Activated CD4-positive, alpha-beta T cell treated with anti-CD3 and anti-CD28 coated beads for 48 hours (primary cell): Measurements from ENCODE around the gene ARHGAP20.
A peak's percentile ranks its signal among the peaks of the same experiment; 100 is the strongest.

Experiments used
- DNase-seq: peaks from one replicate; pipeline ENCODE4 v3.0.0-alpha.2; 2020

ARHGAP20 gene

DNA sequence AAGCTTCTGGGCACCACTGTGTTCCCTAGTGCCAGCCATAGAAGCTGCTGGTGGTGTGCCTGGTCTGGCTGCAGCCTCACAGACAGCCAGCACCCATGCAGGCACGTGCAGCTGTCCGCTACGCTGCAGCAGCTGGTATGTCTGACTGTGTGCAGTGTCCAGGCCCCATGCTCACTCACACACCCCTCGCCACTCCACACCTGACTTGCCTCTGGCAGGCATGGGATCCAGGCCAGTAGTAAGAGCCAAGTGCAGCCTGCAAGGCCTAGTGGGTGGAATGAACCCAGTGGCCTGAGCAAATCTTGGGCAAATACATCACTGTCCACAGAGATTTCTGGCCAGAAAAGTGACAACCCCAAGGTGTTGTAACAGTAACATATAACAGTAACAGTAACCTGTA, 111.9 kb downstream of the ARHGAP20 start:
- DNase-seq: no peak

DNA sequence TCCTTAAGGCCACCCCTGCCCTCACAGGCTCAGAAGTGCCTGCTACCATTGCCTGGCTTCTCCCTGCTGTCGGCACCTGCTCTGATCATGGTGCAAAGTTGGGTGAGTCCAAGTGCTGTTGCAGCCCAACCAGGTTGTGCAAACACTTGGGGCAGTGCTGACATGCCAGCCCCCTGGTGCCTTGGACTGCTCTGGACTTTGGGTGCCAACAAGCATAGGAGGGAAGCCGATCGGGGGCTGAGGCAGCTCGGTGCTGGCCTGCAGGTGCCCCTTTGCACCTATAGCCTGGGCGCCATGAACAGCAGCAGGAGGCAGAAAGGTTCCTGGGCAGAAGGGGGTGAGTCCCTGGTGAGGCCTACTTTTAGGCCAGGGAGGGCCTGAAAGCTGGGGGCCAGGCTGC, 113.0 kb downstream of the ARHGAP20 start:
- no peak for DNase-seq

DNA sequence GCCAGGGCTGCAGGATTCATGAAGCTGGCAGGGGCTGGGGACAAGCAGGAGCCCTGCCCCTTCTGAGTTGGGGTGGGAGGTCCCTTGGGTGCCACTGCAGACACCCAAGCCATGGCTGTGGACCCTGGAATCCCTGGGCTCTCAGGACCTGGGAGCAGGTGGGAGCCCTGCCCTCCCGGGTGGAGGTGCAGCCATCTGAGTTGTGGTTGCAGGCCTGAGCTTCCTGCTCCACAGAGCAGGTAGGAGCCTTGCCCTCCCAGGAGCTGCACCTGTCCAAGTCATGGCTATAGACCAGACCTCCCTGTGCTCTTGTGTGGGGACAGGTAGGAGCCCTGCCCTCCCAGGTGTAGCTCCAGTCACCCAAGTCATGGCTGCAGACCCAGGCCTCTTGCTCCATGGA, 113.5 kb downstream of the ARHGAP20 start:
- DNase-seq: no peak

DNA sequence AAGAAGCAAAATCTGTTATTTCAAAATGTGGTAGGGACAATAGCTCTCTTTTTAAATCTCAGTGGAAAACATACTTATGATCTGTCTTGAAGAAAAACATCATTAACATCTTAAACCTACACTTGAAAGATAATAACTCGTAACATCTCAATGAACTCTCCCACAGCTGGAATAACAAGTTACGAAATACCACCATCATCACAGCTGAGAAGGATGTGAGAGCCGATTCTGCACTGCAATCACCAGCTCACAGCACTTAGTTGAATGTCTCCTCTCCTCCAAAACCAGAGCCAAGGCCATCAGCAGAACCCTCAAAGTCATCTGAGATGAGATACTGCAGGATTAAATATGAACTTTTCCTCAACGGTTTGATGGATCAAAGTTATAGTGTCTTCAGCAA, 124.3 kb downstream of the ARHGAP20 start:
- no peak for DNase-seq

DNA sequence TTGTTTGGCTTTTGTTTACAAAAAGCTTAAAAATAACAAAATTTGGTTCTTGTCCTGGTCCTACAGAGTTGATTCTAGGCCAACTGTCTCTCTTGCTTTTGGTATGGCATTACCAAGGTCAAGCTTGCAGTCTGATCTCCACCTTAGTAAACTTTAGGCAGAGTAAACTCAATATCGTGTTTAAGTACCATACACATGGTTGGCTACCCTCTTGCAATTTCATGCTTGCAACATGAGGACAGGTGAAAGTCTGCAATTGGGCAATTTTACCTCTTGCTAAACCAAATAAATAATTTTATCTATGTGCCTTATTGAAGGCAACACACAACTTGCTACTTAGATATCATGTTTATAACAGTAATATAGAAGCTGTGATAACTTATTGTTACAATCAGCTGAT, 125.1 kb downstream of the ARHGAP20 start:
- DNase-seq: no peak

DNA sequence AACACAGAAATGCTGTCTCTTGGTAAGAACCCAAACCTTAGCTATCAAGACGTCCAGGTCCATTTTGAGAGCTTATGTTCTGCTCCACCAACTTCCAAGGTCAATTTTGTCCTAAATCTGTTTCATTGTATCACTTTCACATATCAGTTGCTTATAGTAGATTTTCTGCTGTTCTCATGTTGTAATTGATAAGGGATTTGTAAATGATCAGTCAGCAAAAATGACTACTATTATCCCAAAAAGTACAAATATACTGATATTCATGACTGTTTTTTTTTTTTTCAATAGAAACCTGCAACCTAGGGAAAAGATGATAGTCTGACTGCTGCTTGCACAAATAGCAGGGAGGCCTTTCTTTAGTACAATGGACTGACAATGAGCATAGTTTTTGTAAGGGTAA, 128.1 kb downstream of the ARHGAP20 start:
- DNase-seq: no peak

DNA sequence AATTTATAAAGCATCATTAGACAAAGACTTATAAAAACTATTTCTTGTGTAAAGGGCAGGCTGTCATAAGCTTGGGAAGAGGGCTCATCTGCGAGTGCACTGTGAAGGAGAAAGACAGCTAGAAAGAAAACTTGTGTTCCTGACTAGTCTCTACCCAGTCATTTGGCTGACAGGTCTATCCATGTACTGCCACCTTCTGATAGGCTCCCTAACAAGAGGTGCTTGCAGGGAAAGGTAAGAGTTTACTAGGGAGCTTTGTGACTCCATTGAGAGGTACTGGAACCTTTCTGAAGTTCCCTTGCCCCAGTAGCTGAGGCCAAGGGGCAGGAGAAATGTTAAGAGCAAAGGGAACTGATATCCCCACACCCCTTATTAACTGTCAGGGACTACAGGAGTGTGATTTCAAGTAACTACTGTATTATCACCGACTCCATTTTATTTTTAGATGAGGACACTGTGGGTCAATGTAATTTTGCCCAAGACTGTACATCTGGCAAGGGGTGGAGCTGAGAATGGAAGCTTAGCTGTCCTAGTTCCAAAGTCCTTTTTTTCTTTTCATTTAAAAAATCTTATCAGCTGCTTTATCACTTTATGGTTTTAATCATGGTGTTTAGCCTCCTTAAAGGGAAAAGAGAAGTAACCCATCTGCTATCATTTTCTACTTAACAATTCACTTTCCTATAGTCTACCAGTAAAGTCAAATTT, 129.4 kb downstream of the ARHGAP20 start:
- DNase-seq: no peak

DNA sequence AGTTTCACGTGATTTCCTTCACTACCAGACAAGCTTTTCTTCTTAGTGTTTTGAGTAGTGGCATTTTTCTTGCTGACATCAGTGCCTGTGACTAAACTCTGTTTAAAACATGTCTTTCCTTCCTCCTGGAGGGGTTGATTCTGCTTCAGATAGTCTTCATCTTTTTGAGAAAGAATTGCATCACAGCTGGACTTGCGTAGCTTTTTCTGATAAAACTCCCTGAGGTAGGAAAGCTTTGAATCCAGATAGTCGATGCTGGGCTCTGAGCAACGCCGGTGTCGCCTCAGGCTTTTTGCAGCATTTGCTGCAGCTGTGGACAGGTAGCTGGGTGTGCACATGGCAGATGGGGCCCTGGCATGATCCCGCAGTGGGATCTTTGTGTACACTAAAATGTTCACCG, 131.7 kb downstream of the ARHGAP20 start:
- DNase-seq: no peak

DNA sequence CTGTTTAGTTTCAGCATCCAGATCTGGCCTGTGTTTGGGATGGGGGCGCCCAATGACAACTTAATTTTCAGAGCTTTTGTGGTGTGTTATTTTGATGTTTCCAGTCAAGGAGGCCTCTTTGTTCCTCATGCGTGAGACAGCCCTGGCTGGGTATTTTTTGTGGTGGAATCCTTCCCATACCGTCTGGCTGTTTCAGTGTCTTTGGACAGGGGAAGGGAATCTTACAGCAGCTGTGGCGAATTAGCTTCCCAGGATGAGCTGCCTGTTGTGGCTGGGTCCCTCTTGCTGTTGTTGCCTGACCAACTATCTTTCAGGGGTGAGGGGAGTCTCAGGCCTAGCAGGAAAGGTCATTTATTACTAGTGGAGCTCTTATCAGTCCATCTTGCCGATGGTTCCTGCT, 138.8 kb downstream of the ARHGAP20 start:
- no peak for DNase-seq

DNA sequence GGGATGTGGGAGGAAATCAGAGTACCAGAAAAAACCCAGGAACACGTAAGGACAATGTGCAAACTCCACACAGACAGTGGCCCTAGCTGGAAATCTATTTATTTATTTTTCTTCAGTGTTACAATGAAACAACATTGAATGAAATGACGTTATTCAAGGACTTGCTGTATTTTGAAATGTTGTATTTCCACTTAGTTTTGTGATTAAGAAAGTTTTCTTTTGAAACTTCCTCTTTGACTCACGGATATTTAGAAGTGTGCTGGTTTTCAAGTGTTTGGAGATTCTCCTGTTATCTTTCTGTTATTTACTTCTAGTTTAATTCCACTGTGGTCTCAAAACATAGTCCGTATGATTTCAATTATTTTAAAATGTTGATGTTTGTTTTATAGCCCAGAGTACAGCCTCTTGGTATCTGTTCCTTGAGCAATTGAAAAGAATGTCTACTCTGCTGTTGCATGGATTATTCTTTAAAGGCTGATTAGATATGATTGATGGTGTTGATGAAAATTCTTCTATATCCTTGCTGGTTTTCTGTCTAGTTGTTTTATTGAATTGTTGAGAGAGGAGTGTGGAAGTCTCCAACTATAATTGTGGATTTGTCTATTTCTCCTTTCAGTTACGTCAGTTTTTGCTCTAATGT, 141.0 kb downstream of the ARHGAP20 start:
- DNase-seq: no peak

DNA sequence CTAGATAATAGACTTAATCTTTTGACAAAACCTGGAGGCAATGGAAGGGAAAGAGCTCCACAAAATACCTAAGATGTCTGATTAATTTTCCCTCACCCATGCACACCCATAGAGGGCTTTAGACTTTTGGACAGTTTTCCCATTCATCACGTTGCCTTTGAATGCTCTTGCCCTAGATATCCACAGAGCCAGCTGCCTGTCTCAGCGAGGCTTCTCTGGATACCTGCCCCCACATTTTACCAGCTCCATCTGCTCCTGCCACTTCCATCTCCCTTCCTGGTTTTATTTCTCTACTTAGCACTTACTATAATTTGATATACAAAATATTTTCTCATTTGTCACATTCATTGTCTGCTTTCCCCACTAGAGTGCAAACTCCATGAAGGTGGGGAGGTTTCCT, 145.7 kb downstream of the ARHGAP20 start:
- no peak for DNase-seq

DNA sequence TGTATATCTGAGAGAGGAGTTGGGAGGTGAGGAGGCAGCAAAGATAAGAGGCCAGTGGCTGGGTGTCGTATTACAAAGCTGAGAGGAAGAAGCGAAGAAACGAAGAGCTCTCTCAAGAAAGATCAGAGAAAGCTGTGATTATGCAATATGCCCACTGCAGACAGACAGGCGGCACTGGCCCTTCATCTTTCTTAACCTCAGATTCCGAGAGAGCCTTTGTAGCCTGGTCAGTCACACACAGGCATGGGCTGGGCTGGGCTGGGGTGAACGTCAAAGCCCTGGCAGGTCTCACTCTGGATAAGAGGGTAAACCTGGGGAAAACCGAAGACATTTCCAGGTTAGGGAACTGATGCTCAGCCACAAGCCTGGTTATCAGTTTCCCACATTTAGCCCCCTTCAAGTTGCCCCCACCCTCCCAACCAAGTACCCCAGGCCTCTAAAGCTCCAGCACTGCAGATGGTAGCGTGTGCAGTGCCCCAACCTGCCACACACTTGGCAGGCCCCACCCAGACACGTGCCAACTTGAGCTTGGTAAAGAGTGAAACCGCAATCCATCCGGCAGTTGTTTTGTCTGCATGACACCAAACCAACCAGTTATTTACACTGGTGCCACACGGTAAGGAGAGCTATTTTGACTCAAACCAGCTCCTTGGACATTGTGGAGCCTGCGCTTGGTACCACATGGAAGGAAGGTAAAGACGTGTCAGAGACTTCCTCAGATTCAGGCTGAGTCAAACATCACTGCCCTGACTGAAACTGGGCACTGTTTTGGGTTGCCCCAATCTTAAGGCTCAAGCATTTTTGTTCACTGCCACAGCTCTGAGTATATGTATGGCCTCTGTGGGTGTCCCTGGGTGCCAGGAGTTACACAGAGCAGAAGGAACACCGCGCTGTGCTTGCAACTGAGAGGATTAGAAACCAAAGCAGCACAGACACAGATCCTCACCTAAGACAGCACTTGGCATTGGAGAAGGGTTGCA, 146.6 kb downstream of the ARHGAP20 start:
- DNase-seq: no peak

DNA sequence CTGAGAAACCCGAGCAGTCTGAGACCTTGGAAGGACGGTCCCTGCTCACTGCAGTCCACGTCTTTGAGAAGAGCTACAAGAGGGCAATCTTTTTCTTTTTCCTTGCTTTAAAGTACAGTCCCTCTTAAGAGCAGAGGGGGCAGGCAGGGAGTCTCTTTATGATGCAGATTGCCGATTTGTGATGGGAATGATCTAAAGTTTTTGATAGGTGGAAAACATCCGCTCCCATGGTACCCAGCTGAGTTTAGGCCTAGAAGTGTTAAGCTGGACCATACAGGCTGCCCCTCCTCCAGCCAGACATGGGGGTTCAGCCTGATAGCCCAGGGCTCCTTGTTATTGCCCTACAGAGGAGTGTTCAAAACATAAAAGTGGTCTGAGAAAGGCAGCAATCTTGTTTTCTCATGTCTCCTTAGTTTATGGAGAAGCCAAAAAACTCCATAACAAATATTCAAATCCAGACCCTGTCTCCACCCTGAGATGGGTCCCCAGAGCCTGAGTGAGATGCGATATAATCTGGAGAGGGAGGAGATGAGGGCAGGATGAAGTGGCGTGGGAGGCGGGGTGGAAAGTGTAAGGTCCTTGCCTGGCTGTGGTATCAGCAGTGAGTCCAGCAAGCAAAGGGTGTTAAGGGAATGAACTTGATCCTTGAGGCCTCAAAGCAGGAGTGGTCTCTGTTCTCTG, 147.4 kb downstream of the ARHGAP20 start:
- DNase-seq: no peak

DNA sequence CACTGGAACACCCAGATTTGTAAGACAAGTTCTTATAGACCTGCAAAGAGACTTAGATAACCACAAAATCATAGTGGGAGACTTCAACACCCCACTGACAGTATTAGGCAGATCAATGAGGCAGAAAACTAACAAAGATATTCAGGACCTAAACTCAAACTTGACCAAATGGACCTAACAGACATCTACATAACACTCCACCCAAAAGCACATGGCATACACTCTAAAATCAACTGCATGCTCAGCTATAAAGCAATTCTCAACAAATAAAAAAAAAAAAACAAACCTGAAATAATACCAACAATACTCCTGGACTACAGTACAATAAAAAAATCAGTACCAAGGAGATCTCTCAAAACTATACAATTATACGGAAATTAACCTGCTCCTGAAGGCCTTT, 167.5 kb downstream of the ARHGAP20 start:
- no peak for DNase-seq

DNA sequence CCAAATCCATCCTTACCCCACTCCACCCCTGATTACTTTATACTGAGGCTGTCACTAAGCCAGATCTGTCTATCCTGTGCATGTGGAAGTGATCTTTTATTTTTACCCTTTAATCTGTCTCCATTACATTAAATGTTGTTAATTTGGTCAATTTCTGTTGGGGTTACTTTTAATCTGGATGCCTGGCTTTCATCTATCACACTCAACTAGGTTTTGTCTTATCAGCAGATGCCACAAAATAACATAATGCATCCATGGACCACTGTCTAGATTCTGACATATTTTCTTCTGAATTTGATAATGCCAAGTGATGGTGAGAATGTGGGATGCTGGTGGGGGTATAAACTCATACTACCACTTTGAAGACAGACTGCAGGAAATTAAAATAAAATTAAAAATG, 174.1 kb downstream of the ARHGAP20 start:
- DNase-seq: no peak

DNA sequence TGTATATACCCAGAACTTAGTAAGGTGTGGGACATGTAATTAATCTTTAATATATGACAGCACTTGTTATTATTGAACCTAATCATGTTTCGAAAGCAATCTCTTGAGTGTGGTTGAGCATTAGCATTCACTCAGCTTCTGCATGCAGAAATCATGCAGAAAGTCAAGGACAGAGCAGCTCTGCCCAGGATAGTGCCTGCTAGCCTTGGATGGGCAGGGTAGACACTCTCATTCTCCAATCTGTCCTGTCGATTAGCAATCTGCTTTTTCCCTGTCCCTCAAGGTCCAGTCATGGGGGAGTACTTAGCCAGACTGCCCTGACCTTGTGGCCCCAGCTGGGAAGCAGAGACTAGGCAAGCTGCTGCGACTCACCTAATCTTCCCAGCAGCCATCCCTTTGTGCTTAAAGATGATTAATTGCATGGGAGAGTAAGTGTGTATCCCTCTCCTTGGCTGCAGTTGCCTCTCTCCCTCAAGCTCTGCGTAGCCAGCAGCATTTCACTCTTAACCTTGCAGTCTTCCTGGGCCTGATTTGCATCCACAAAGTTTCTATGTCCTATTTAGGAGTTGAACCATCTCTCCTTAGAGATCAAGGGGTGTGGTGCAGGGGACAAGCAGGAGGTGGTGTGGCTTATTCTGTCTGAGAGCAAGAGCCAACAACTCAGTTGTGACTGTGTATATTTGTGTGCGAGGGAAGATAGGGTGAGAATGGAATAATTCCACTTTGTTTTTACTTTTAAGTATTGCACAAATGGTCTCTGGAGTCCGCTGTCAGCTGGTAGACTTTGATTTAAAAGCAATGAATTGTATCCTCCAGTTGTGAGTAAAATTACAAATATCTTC, 181.1 kb downstream of the ARHGAP20 start:
- DNase-seq: no peak

DNA sequence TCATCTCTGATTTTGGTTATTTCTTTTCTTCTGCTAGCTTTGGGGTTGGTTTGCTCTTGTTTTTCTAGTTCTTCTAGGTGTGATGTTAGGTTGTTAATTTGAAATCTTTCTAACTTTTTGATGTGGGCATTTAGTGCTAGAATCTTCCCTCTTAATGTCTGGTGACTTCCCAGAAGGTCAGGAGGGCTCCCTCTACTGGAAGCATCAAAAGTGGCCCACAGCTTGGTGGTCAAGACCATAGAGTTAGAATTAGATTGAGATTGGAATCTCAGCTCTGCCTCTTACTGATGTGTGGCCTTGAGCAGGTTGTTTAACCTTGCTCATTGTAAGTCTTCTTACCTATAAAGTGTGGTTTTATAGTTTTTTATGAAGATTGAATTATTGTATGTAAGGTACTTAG, 183.2 kb downstream of the ARHGAP20 start:
- peak; percentile 13 for DNase-seq

DNA sequence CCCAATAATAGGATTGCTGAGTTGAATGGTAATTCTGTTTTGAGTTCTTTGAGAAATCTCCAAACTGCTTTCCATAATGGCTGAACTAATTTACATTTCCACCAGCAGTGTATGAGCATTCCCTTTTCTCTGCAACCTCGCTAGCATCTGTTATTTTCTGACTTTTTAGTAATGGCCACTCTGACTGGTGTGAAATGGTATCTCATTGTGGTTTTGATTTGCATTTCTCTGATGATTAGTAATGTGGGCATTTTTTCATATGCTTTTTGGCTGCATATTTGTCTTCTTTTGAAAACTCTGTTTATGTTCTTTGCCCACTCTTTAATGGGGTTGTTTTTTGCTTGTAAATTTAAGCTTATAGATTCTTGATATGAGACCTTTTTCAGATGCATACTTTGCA, 185.1 kb downstream of the ARHGAP20 start:
- DNase-seq: no peak
